Muscle of leg (tissue), 11 donors: ENCODE measurements around the gene IVD. TPM values are rescaled to one million over a fixed set of nuclear protein-coding genes. Genes with fewer than 3 reads are reported as not detected.
A peak's percentile ranks its signal among the peaks of the same experiment; 100 is the strongest.

Experiments used
- DNase-seq: peaks from one replicate; pipeline ENCODE4 v3.0.0; 2013
- H3K27ac ChIP-seq: one replicate; pipeline ENCODE4 v1.5.1; 2013; ENCODE audit warnings: mild to moderate bottlenecking, low read length, control low read depth
- H3K27me3 ChIP-seq: one replicate; pipeline ENCODE4 v1.6.1; 2013; ENCODE audit warnings: low read length; ENCODE audit not compliant: control insufficient read depth, insufficient read depth
- H3K36me3 ChIP-seq: one replicate; pipeline ENCODE4 v1.6.1; 2013; ENCODE audit warnings: low read length; ENCODE audit not compliant: control insufficient read depth, insufficient read depth
- H3K4me1 ChIP-seq: one replicate; pipeline ENCODE4 v1.6.1; 2013; ENCODE audit warnings: low read length; ENCODE audit not compliant: control insufficient read depth, insufficient read depth
- H3K4me3 ChIP-seq: one replicate; pipeline ENCODE4 v1.5.1; 2013; ENCODE audit warnings: low read length, control low read depth
- H3K9me3 ChIP-seq: replicated peaks from 2 replicates; pipeline ENCODE4 v1.6.1; 2013; ENCODE audit warnings: low read depth, low read length; ENCODE audit not compliant: control insufficient read depth
- WGBS: methylation state at CpG from one replicate; pipeline ENCODE4 v1.1.5; 2013; ENCODE audit warnings: missing lambda C conversion rate; ENCODE audit not compliant: insufficient coverage; 5-methylcytosine and 5-hydroxymethylcytosine counted together
- polyA plus RNA-seq, 8 donors: library from polyadenylated mRNA; unstranded; fragments of 120-200 nt; gene quantifications; one replicate each; pipeline versions ENCODE4 v1.2.1 to v1.2.3, GENCODE V29; 2013; ENCODE audit warnings: inconsistent platforms in 1 of 8, low replicate concordance in 1 of 8; ENCODE audit not compliant: insufficient read length in 8 of 8, insufficient read depth in 1 of 8
- total RNA-seq: library from RNA; stranded (reverse); fragments of 120-200 nt; gene quantifications from one replicate; pipeline ENCODE4 v1.2.4, GENCODE V29; 2013

IVD gene
- total and polyA plus RNA-seq, 9 donors: 30.5 to 60.3 (median 49.2) TPM

DNA sequence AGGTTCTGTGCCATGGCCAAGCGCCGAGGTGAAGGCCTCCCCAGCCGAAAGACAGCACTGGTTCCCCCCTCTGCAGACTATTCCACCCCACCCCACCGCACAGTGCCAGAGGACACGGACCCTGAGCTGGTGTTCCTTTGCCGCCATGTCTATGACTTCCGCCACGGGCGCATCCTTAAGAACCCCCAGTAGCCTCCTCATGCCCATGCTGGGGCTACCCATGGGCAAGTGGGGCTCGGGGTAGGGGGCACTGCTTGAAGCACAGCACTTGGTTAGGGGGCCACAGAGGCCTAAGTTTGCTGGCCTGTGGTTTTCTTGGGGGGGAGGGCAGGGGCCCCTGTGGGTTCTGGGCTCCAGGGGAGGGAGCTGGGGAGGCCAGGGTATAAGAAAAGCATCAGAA lies 60.3 kb downstream of the IVD start:
- Histone ChIP-seq H3K4me3 (no peak overlapping the region), H3K27ac (no peak overlapping the region), H3K9me3 (no peaks in the 10 kb centered on the region), H3K36me3 (peaks cover 50% of the 10 kb centered on the region), H3K4me1 (peaks cover 15% of the 10 kb centered on the region), H3K27me3 (no peaks in the 10 kb centered on the region)
- DNase-seq: no peak
- 100% methylated on average over 3 of the region's 10 CpGs for WGBS

- peaks cover 17% of the 10 kb centered on the region for H3K4me1 ChIP-seq
- no peak overlapping the region for H3K4me3 ChIP-seq
- 75% methylated on average over 4 of the region's 7 CpGs for WGBS
- no peaks in the 10 kb centered on the region for H3K27me3 ChIP-seq
- H3K9me3 ChIP-seq: no peaks in the 10 kb centered on the region
- no peak overlapping the region for H3K27ac ChIP-seq
- H3K36me3 ChIP-seq: peaks cover 48% of the 10 kb centered on the region
- no peak for DNase-seq
Observed at GRCh38 chr15:40466426-40467260, 61.0 kb downstream of the IVD start.

DNA sequence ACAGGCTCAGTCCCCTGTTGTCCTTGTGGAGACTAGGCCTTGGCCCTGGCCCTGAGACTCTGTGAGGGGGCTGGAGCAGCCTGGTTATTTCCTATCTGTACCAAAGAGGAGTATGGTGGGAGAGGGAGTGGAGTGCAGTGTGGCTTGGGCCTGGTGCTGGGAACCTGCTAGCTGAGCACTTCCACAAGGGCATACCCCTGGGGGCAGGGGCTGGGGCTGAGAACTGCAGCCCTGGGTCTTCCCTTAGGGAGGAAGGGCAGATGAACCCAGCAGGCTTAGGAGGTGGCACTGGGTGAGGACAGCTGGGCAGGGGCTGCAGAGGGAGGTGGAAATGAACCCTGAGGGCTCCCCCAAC lies 61.6 kb downstream of the IVD start:
- H3K4me3 ChIP-seq: no peak overlapping the region
- H3K9me3 ChIP-seq: no peaks in the 10 kb centered on the region
- H3K27me3 ChIP-seq: no peaks in the 10 kb centered on the region
- H3K36me3 ChIP-seq: peaks cover 42% of the 10 kb centered on the region
- no peak for DNase-seq
- H3K4me1 ChIP-seq: peaks cover 23% of the 10 kb centered on the region
- no peak overlapping the region for H3K27ac ChIP-seq

- H3K27ac ChIP-seq: no peak overlapping the region
- peaks cover 29% of the 10 kb centered on the region for H3K4me1 ChIP-seq
- H3K27me3 ChIP-seq: no peaks in the 10 kb centered on the region
- H3K36me3 ChIP-seq: peaks cover 37% of the 10 kb centered on the region
- 75% methylated on average over 1 of the region's 4 CpGs for WGBS
- no peak overlapping the region for H3K4me3 ChIP-seq
- H3K9me3 ChIP-seq: no peaks in the 10 kb centered on the region
- no peak for DNase-seq
Observed at GRCh38 chr15:40468898-40469331, 63.3 kb downstream of the IVD start.

- WGBS: 75% methylated on average over 7 of the region's 7 CpGs
- no peak for DNase-seq
- peaks cover 27% of the 10 kb centered on the region for H3K36me3 ChIP-seq
- no peaks in the 10 kb centered on the region for H3K9me3 ChIP-seq
- peaks cover 23% of the 10 kb centered on the region for H3K4me1 ChIP-seq
- no peaks in the 10 kb centered on the region for H3K27me3 ChIP-seq
- H3K27ac ChIP-seq: peak overlapping the region; percentile 88
- H3K4me3 ChIP-seq: peak overlapping the region; percentile 64
Observed at GRCh38 chr15:40469776-40470390, 64.3 kb downstream of the IVD start.

DNA sequence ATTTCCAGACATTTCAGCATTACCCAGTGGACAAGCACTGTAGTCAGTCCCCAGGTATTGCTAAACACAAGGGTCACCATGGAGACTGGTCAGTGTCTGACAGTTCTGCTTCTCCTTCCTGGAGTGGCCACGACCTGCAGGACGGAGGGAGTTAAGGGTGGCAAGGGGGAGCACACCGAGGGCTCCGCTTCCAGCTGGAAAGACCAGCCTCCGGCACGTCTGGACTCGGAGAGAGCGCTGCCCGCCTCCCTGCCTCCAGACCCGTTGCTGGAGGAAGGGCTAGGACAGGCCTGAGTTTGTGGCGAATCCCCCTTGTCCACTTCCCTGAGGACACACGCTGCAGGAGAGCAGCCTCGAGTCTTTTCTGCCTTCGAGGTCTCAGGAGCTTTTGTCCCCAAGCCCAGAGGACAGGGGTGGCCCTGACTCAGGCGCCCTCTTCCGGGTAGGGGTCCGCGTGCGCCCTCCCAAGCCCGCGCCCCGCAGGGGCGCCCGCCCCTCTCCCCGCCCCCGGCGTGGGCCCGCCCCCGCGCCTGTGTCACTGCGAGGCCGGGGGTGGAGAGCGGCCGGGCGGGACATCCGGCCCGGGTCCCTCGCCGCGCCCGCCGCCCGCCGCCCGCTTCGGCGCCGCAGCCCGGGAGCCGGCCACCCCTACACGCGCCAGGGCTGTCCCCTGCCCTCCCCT lies 65.0 kb downstream of the IVD start, which contains the start of gene CHST14:
CHST14 (plus strand) TSS at position 562 of the 682 bp plus-strand sequence. CDS start 230 bp downstream, outside the sequence.
- no peaks in the 10 kb centered on the region for H3K9me3 ChIP-seq
- under 1% methylated on average over 32 of the region's 52 CpGs for WGBS
- no peaks in the 10 kb centered on the region for H3K27me3 ChIP-seq
- H3K4me3 ChIP-seq: peak within 1 kb of the TSS; percentile 85
- DNase-seq: peak; percentile 87
- peak within 1 kb of the TSS; percentile 88 for H3K27ac ChIP-seq
- H3K36me3 ChIP-seq: peaks cover 20% of the 10 kb centered on the region
- H3K4me1 ChIP-seq: peaks cover 22% of the 10 kb centered on the region

Other genes starting within 250 kb of the IVD start
- 11.8 TPM for gene BUB1B, start 244.7 kb upstream of the IVD start, total RNA-seq
- 10 to 100 TPM; 10.8 to 20.7 (median 14.7) TPM for gene BUB1B, start 244.7 kb upstream of the IVD start, polyA plus RNA-seq
- 0.44 TPM for gene PAK6, start 166.7 kb upstream of the IVD start, total RNA-seq
- gene PAK6, start 166.7 kb upstream of the IVD start, polyA plus RNA-seq: 1 to 10 TPM in 2 of 8 donors, under 1 TPM in 6; 0.29 to 1.6 (median 0.55) TPM
- gene ANKRD63, start 122.7 kb upstream of the IVD start, total RNA-seq: 0.22 TPM
- gene ANKRD63, start 122.7 kb upstream of the IVD start, polyA plus RNA-seq: under 1 TPM in 5 of 8 donors, not detected in 3; 0.11 to 0.22 (median 0.15) TPM
- gene PLCB2, start 97.9 kb upstream of the IVD start, total RNA-seq: 4.8 TPM
- gene PLCB2, start 97.9 kb upstream of the IVD start, polyA plus RNA-seq: 10 to 100 TPM in 2 of 8 donors, 1 to 10 TPM in 6; 6.2 to 11.5 (median 8.7) TPM
- gene INAFM2, start 82.1 kb upstream of the IVD start, total RNA-seq: 12.4 TPM
- 10 to 100 TPM; 10.7 to 16.7 (median 13.5) TPM for gene INAFM2, start 82.1 kb upstream of the IVD start, polyA plus RNA-seq
- gene CCDC9B, start 64.9 kb upstream of the IVD start, total RNA-seq: 5.3 TPM
- 10 to 100 TPM; 10.2 to 16.8 (median 12.5) TPM for gene CCDC9B, start 64.9 kb upstream of the IVD start, polyA plus RNA-seq
- gene PHGR1, start 54.8 kb upstream of the IVD start, total RNA-seq: not detected
- gene PHGR1, start 54.8 kb upstream of the IVD start, polyA plus RNA-seq: 10 to 100 TPM in 1 of 8 donors, 1 to 10 TPM in 1, under 1 TPM in 1, not detected in 5; 0.41 to 33.7 (median 4.7) TPM
- 0.75 TPM for gene DISP2, start 47.6 kb upstream of the IVD start, total RNA-seq
- gene DISP2, start 47.6 kb upstream of the IVD start, polyA plus RNA-seq: 1 to 10 TPM in 5 of 8 donors, under 1 TPM in 3; 0.20 to 4.3 (median 1.4) TPM
- gene KNSTRN, start 23.1 kb upstream of the IVD start, total RNA-seq: 22.2 TPM
- gene KNSTRN, start 23.1 kb upstream of the IVD start, polyA plus RNA-seq: 10 to 100 TPM; 17.8 to 24.8 (median 21.8) TPM
- gene BAHD1, start 35.2 kb downstream of the IVD start, total RNA-seq: 12.1 TPM
- gene BAHD1, start 35.2 kb downstream of the IVD start, polyA plus RNA-seq: 10 to 100 TPM; 13.3 to 22.6 (median 19.0) TPM
- gene CHST14, start 65.2 kb downstream of the IVD start, total RNA-seq: 16.0 TPM
- 10 to 100 TPM; 32.1 to 48.4 (median 43.0) TPM for gene CHST14, start 65.2 kb downstream of the IVD start, polyA plus RNA-seq
- gene CCDC32, start 159.2 kb downstream of the IVD start, total RNA-seq: 13.6 TPM
- 10 to 100 TPM; 15.7 to 25.9 (median 21.4) TPM for gene CCDC32, start 159.2 kb downstream of the IVD start, polyA plus RNA-seq
- gene RPUSD2, start 163.5 kb downstream of the IVD start, total RNA-seq: 11.0 TPM
- gene RPUSD2, start 163.5 kb downstream of the IVD start, polyA plus RNA-seq: 10 to 100 TPM in 5 of 8 donors, 1 to 10 TPM in 3; 8.7 to 12.0 (median 10.8) TPM
- 8.7 TPM for gene KNL1, start 188.5 kb downstream of the IVD start, total RNA-seq
- gene KNL1, start 188.5 kb downstream of the IVD start, polyA plus RNA-seq: 10 to 100 TPM in 4 of 8 donors, 1 to 10 TPM in 4; 8.7 to 16.9 (median 10.9) TPM